GM13977 (cell line): ENCODE data around the gene LRRC14B.

ENCODE experiments used
- DNase-seq: peaks from one replicate; pipeline ENCODE4 v3.0.0; 2012; ENCODE audit warnings: low spot score
- in situ Hi-C: fragments of 300-500 bp; cut with MboI; formaldehyde crosslinking; loops from one replicate; pipeline ENCODE4 v1.12.0; 2022; ENCODE audit warnings: low sequenced_read_pairs, low pct_unique_long_range_greater_than_20kb, mixed read lengths, inconsistent platforms; ENCODE audit not compliant: unreplicated experiment
- TF ChIP-seq, protein P1 (sequence below): IDR thresholded peaks from 2 replicates; pipeline ENCODE4 v1.5.1; 2012; ENCODE audit warnings: mild to moderate bottlenecking, control low read depth; ENCODE audit not compliant: insufficient read depth; ENCODE audit errors: extremely low read depth, missing control alignments

Gene LRRC14B

DNA sequence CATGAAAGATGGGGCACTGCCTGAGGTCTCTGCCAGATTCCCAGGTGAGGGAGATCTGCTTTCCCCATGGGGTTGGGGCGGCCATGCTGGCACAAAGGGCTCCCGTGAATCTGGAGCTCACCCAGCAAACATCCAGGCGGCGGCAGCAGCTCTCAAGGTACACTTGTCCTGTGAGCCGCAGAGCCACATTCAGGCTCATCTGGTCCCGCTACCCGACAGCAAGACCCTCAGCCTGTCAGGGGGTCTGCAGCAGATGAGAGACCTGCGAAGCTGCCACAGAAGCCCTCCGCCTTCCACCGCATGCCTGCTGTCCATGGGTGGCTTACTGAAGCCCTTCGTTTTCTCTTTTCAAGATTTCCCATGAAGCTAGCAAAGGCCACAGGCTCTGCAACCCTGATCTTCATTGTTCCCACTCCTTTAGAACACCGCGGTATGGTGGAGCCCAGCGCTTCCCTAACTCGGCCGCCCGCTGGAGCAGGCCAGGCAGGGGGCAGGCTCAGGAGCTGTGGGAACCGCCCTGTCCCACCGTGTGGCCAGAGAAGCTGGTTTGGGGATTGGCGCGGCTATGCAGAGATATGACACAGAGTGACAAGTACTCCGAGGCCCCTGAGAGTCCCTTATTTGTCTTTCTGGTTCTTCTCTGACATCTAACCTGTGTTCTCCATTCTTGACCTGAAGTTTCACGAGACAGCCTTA lies 8.8 kb downstream of the LRRC14B start:
- TF ChIP-seq, protein P1, sequence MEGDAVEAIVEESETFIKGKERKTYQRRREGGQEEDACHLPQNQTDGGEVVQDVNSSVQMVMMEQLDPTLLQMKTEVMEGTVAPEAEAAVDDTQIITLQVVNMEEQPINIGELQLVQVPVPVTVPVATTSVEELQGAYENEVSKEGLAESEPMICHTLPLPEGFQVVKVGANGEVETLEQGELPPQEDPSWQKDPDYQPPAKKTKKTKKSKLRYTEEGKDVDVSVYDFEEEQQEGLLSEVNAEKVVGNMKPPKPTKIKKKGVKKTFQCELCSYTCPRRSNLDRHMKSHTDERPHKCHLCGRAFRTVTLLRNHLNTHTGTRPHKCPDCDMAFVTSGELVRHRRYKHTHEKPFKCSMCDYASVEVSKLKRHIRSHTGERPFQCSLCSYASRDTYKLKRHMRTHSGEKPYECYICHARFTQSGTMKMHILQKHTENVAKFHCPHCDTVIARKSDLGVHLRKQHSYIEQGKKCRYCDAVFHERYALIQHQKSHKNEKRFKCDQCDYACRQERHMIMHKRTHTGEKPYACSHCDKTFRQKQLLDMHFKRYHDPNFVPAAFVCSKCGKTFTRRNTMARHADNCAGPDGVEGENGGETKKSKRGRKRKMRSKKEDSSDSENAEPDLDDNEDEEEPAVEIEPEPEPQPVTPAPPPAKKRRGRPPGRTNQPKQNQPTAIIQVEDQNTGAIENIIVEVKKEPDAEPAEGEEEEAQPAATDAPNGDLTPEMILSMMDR, result no peak
- DNase-seq, result no peak
- in situ Hi-C loops, result no loop called here

- DNase-seq, result no peak
Measured at GRCh38 chr5:200985-201384, 9.7 kb downstream of the LRRC14B start.

GRCh38 chr5:201672-202071 lies 10.4 kb downstream of the LRRC14B start:
- no peak for DNase-seq
- in situ Hi-C loops, result no loop called here
- TF ChIP-seq, protein P1, result no peak

More at GRCh38 chr5:200985-201384, 9.7 kb downstream of the LRRC14B start:
- TF ChIP-seq, protein P1, result no peak
- in situ Hi-C loops, result no loop called here

GRCh38 chr5:203246-203930 lies 12.1 kb downstream of the LRRC14B start:
- DNase-seq, result no peak
- in situ Hi-C loops, result no loop called here
- TF ChIP-seq, protein P1, result no peak

GRCh38 chr5:204001-204400 lies 12.7 kb downstream of the LRRC14B start:
- no peak for DNase-seq
- in situ Hi-C loops, result no loop called here
- TF ChIP-seq, protein P1, result no peak

- DNase-seq, result no peak
- in situ Hi-C loops, result no loop called here
- TF ChIP-seq, protein P1, result no peak
Measured at GRCh38 chr5:204462-204861, 13.2 kb downstream of the LRRC14B start.
